Middle frontal gyrus (tissue), 1 donor: Measurements from ENCODE around the gene APBA3.

ENCODE experiments used
- DNase-seq: peaks from one replicate; pipeline ENCODE4 v3.0.0-alpha.2; 2015; ENCODE audit warnings: low spot score; ENCODE audit errors: extremely low spot score

APBA3 gene

GRCh38 chr19:3788996-3789778 is 27.7 kb upstream of the APBA3 start:
- DNase-seq: no peak

GRCh38 chr19:3785938-3786824 is 24.7 kb upstream of the APBA3 start, which contains the start of gene MATK:
TSS of gene MATK (minus strand) at chr19:3786381. CDS start at chr19:3785135, 1,246 bp downstream.
- DNase-seq: no peak

GRCh38 chr19:3785451-3785937 is 24.0 kb upstream of the APBA3 start:
- DNase-seq: no peak

GRCh38 chr19:3784607-3785450 is 23.3 kb upstream of the APBA3 start:
- no peak for DNase-seq

- DNase-seq: no peak
Measured at GRCh38 chr19:3783660-3784584, 22.4 kb upstream of the APBA3 start.

- DNase-seq: no peak
Measured at GRCh38 chr19:3782903-3783302, 21.4 kb upstream of the APBA3 start.

GRCh38 chr19:3782330-3782729 is 20.8 kb upstream of the APBA3 start:
- no peak for DNase-seq

GRCh38 chr19:3781603-3782002 is 20.1 kb upstream of the APBA3 start:
- no peak for DNase-seq

- no peak for DNase-seq
Measured at GRCh38 chr19:3780786-3781304, 19.4 kb upstream of the APBA3 start.

GRCh38 chr19:3778899-3779723 is 17.6 kb upstream of the APBA3 start:
- DNase-seq: no peak

- DNase-seq: no peak
Measured at GRCh38 chr19:3778104-3778867, 16.8 kb upstream of the APBA3 start.

GRCh38 chr19:3776479-3777040 is 15.1 kb upstream of the APBA3 start:
- no peak for DNase-seq

- DNase-seq: no peak
Measured at GRCh38 chr19:3775831-3776230, 14.3 kb upstream of the APBA3 start.

GRCh38 chr19:3775374-3775711 is 13.9 kb upstream of the APBA3 start:
- DNase-seq: no peak

- DNase-seq: no peak
Measured at GRCh38 chr19:3774621-3775373, 13.3 kb upstream of the APBA3 start.

- DNase-seq: no peak
Measured at GRCh38 chr19:3773814-3774515, 12.5 kb upstream of the APBA3 start.
